Astrocyte (in vitro differentiated cells and primary cell): ENCODE measurements around the gene NTN3. TPM values are rescaled to one million over a fixed set of nuclear protein-coding genes. Genes with fewer than 3 reads are reported as not detected.

ENCODE experiments used
- DNase-seq: peaks from one replicate; pipeline ENCODE4 v3.0.0-alpha.2; 2010; ENCODE audit warnings: low read depth
- FAIRE-seq: peaks from 2 replicates; lab custom pipeline; 2011; peaks lifted over from hg19 to GRCh38; lab: Jason Lieb, UNC
- H2AFZ ChIP-seq: 2 replicates; pipeline ENCODE4 v1.6.0; 2012; ENCODE audit warnings: low read depth, low read length, inconsistent platforms
- H3K27ac ChIP-seq: 2 replicates; pipeline ENCODE4 v1.5.1; 2011; ENCODE audit warnings: low read depth, low read length, inconsistent platforms
- H3K27me3 ChIP-seq: 2 replicates; pipeline ENCODE4 v1.6.0; 2011; ENCODE audit warnings: low read length, inconsistent platforms; ENCODE audit not compliant: insufficient read depth
- H3K36me3 ChIP-seq: 2 replicates; pipeline ENCODE4 v1.5.1; 2011; ENCODE audit warnings: low read length, inconsistent platforms; ENCODE audit not compliant: insufficient read depth
- H3K4me1 ChIP-seq: 2 replicates; pipeline ENCODE4 v1.5.1; 2011; ENCODE audit warnings: low read length, inconsistent platforms; ENCODE audit not compliant: insufficient read depth
- H3K4me2 ChIP-seq: 2 replicates; pipeline ENCODE4 v1.6.0; 2012; ENCODE audit warnings: low read length, inconsistent platforms
- H3K4me3 ChIP-seq: 2 replicates; pipeline ENCODE4 v1.5.1; 2011; ENCODE audit warnings: low read depth, mild to moderate bottlenecking, low read length, inconsistent platforms; ENCODE audit not compliant: insufficient read depth
- H3K79me2 ChIP-seq: 2 replicates; pipeline ENCODE4 v1.6.0; 2012; ENCODE audit warnings: mild to moderate bottlenecking, low read length, inconsistent platforms; ENCODE audit not compliant: insufficient read depth
- H3K9ac ChIP-seq: 2 replicates; pipeline ENCODE4 v1.6.0; 2012; ENCODE audit warnings: mild to moderate bottlenecking, low read length, inconsistent platforms
- H3K9me3 ChIP-seq: 2 replicates; pipeline ENCODE4 v1.5.1; 2012; ENCODE audit warnings: low read depth, mild to moderate bottlenecking, low read length, inconsistent platforms; ENCODE audit not compliant: insufficient read depth
- H4K20me1 ChIP-seq: 2 replicates; pipeline ENCODE4 v1.6.0; 2012; ENCODE audit warnings: low read length, inconsistent platforms; ENCODE audit not compliant: insufficient read depth
- H3K27ac Mint-ChIP-seq: one replicate; pipeline ENCODE4 v1.8.0; 2021; ENCODE audit warnings: mild to moderate bottlenecking, mixed read lengths; ENCODE audit not compliant: unreplicated experiment
- H3K27me3 Mint-ChIP-seq: one replicate; pipeline ENCODE4 v1.8.0; 2021; ENCODE audit warnings: low read depth, mixed read lengths; ENCODE audit not compliant: unreplicated experiment
- H3K36me3 Mint-ChIP-seq: one replicate; pipeline ENCODE4 v1.8.0; 2021; ENCODE audit warnings: low read depth, mixed read lengths; ENCODE audit not compliant: unreplicated experiment
- H3K4me1 Mint-ChIP-seq: one replicate; pipeline ENCODE4 v1.8.0; 2021; ENCODE audit warnings: low read depth, mixed read lengths; ENCODE audit not compliant: unreplicated experiment
- H3K4me3 Mint-ChIP-seq: one replicate; pipeline ENCODE4 v1.8.0; 2021; ENCODE audit warnings: mild to moderate bottlenecking, moderate library complexity, mixed read lengths; ENCODE audit not compliant: unreplicated experiment
- H3K9me3 Mint-ChIP-seq: one replicate; pipeline ENCODE4 v1.8.0; 2021; ENCODE audit warnings: mild to moderate bottlenecking, mixed read lengths; ENCODE audit not compliant: unreplicated experiment
- EZH2 ChIP-seq: IDR thresholded peaks from 2 replicates; pipeline ENCODE4 v1.6.1; 2012; ENCODE audit warnings: mild to moderate bottlenecking, low read length, inconsistent platforms; ENCODE audit not compliant: insufficient read depth
- total RNA-seq: library from RNA; stranded (reverse); gene quantifications from 2 replicates; pipeline ENCODE4 v1.2.1, GENCODE V29; 2021
- TF ChIP-seq, protein P1 (sequence below): IDR thresholded peaks from 2 replicates; pipeline ENCODE4 v1.5.1; 2011; ENCODE audit warnings: low read depth, mild to moderate bottlenecking, inconsistent platforms, low read length, moderate library complexity; ENCODE audit not compliant: insufficient read depth

NTN3 gene
- total RNA-seq, 1 donor from 2014 or later: 1.1 TPM

DNA sequence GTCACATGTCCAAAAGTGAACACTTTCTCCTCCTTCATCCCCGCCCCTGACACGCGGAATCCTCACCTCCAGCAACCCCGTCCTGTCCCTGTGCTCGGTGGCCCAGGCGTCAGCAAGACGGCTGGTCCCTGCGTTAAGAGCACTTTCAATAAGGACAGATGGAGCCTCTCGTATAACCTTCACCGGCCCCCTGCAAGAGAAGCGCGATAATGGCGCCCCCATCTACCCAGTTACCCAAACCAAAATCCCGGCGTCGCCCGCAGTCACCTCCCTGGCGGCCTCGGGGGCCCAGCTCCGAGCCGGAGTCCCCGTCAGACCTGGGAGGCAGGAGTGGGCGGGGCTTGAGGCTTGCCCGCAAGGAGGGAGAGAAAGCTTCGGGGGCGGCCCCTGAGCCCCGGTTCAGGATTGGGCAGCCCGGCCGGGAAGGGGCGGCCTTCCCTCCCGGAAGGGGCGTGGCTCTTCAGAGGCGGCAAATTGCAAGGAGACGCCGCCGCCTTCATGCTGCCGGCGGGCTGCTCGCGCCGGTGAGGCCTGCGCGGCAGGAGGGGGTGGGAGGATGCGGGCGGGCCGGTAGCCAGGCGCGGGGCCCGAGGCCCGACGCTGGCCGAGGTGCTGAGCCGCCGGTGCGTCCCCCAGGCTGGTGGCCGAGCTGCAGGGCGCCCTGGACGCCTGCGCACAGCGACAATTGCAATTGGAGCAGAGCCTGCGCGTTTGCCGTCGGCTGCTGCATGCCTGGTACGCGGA lies 11.3 kb upstream of the NTN3 start, which contains the start of gene TEDC2:
Gene TEDC2 (plus strand): TSS at position 463 of the 744 bp plus-strand sequence. CDS start 36 bp downstream, at position 499.
- Histone ChIP-seq H3K4me3 (peak within 1 kb of the TSS; percentile 59), H3K4me2 (peak within 1 kb of the TSS; percentile 90), H3K36me3 (peaks cover 8% of the 10 kb centered on the region), H3K79me2 (peaks cover 8% of the 10 kb centered on the region), H3K27ac (no peak within 1 kb of the TSS), H4K20me1 (peaks cover 5% of the 10 kb centered on the region), H3K9me3 (no peaks in the 10 kb centered on the region), H3K9ac (peak within 1 kb of the TSS; percentile 79), H2AFZ (peak within 1 kb of the TSS; percentile 78), H3K27me3 (no peaks in the 10 kb centered on the region), H3K4me1 (peaks cover 14% of the 10 kb centered on the region)
- FAIRE-seq: no peak
- Mint-ChIP-seq H3K4me1 (peaks cover 7% of the 10 kb centered on the region), H3K9me3 (no peaks in the 10 kb centered on the region), H3K27me3 (no peaks in the 10 kb centered on the region), H3K36me3 (peaks cover 2% of the 10 kb centered on the region), H3K4me3 (peak within 1 kb of the TSS; percentile 86), H3K27ac (peak within 1 kb of the TSS; percentile 21)
- TF ChIP-seq, protein P1, sequence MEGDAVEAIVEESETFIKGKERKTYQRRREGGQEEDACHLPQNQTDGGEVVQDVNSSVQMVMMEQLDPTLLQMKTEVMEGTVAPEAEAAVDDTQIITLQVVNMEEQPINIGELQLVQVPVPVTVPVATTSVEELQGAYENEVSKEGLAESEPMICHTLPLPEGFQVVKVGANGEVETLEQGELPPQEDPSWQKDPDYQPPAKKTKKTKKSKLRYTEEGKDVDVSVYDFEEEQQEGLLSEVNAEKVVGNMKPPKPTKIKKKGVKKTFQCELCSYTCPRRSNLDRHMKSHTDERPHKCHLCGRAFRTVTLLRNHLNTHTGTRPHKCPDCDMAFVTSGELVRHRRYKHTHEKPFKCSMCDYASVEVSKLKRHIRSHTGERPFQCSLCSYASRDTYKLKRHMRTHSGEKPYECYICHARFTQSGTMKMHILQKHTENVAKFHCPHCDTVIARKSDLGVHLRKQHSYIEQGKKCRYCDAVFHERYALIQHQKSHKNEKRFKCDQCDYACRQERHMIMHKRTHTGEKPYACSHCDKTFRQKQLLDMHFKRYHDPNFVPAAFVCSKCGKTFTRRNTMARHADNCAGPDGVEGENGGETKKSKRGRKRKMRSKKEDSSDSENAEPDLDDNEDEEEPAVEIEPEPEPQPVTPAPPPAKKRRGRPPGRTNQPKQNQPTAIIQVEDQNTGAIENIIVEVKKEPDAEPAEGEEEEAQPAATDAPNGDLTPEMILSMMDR: no peak
- no peak for TF ChIP-seq EZH2
- peak; percentile 79 for DNase-seq

DNA sequence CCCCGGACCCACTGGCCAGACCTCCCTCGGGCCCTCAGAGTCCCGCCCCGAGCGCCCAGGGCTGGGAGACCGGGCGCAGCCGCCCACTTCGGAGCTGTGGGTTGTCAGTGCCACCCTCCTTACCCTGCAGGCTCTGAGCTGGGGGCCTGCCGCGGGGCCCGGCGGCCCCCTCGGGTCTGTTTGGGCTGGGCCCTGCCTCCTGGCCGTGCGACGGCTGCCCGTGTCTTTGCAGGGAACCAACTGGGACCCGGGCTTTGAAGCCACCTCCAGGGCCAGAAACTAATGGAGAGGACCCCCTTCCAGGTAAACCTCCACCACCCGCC lies 10.7 kb upstream of the NTN3 start:
- H3K4me2 ChIP-seq: peak overlapping the region; percentile 90
- FAIRE-seq (no peak), DNase-seq (no peak)
- H3K79me2 ChIP-seq: peaks cover 8% of the 10 kb centered on the region
- Mint-ChIP-seq H3K4me1 (peaks cover 7% of the 10 kb centered on the region), H3K27ac (no peak overlapping the region), H3K36me3 (peaks cover 2% of the 10 kb centered on the region), H3K4me3 (peak overlapping the region; percentile 78), H3K27me3 (no peaks in the 10 kb centered on the region), H3K9me3 (no peaks in the 10 kb centered on the region)
- no peak overlapping the region for H3K27ac ChIP-seq
- TF ChIP-seq, protein P1: no peak
- no peak for TF ChIP-seq EZH2
- H3K4me3 ChIP-seq: peak overlapping the region; percentile 59
- peaks cover 5% of the 10 kb centered on the region for H4K20me1 ChIP-seq
- peaks cover 14% of the 10 kb centered on the region for H3K4me1 ChIP-seq
- no peaks in the 10 kb centered on the region for H3K9me3 ChIP-seq
- peak overlapping the region; percentile 78 for H2AFZ ChIP-seq
- peak overlapping the region; percentile 79 for H3K9ac ChIP-seq
- H3K27me3 ChIP-seq: no peaks in the 10 kb centered on the region
- H3K36me3 ChIP-seq: peaks cover 8% of the 10 kb centered on the region

DNA sequence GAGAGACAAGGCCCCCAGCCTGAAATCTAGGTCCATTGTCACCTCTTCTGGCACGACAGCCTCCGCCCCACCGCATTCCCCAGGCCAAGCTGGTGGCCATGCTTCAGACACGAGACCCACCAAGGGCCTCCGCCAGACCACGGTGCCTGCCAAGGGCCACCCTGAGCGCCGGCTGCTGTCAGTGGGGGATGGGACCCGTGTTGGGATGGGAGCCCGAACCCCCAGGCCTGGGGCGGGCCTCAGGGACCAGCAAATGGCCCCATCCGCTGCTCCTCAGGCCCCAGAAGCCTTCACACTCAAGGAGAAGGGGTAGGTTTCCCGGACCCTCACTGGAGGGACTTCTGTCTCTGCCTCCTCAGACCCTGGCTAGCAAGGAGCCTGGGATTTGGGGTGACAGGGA lies 10.2 kb upstream of the NTN3 start:
- TF ChIP-seq, protein P1: no peak
- TF ChIP-seq EZH2: no peak
- Mint-ChIP-seq H3K4me3 (peak overlapping the region; percentile 78), H3K36me3 (peaks cover 2% of the 10 kb centered on the region), H3K9me3 (no peaks in the 10 kb centered on the region), H3K27ac (no peak overlapping the region), H3K27me3 (no peaks in the 10 kb centered on the region), H3K4me1 (peaks cover 7% of the 10 kb centered on the region)
- H2AFZ ChIP-seq: no peak overlapping the region
- peaks cover 8% of the 10 kb centered on the region for H3K36me3 ChIP-seq
- H3K4me1 ChIP-seq: peaks cover 14% of the 10 kb centered on the region
- DNase-seq (no peak), FAIRE-seq (no peak)
- peak overlapping the region; percentile 90 for H3K4me2 ChIP-seq
- peaks cover 8% of the 10 kb centered on the region for H3K79me2 ChIP-seq
- H3K4me3 ChIP-seq: peak overlapping the region; percentile 59
- H4K20me1 ChIP-seq: peaks cover 5% of the 10 kb centered on the region
- no peaks in the 10 kb centered on the region for H3K9me3 ChIP-seq
- H3K9ac ChIP-seq: peak overlapping the region; percentile 79
- H3K27ac ChIP-seq: no peak overlapping the region
- H3K27me3 ChIP-seq: no peaks in the 10 kb centered on the region
